GM23338 (cell line): Measurements from ENCODE around the gene SH3GL2. TPM values are rescaled to one million over a fixed set of nuclear protein-coding genes. Genes with fewer than 3 reads are reported as not detected.

ENCODE experiments used
- ATAC-seq: fragments of 200-7000 bp; cut with Tn5 transposase; 3 replicates; pipeline ENCODE4 v1.9.1; 2020
- DNase-seq: peaks from one replicate; pipeline ENCODE4 v3.0.0-alpha.2; 2015; ENCODE audit warnings: low spot score
- H2AFZ ChIP-seq: fragments of 200-600 bp; sonication (generic); 2 replicates; pipeline ENCODE4 v1.8.0; 2016; ENCODE audit warnings: antibody characterized with exemption, mild to moderate bottlenecking, moderate library complexity
- H3F3A ChIP-seq: fragments of 200-600 bp; sonication (generic); replicated peaks from 2 replicates; pipeline ENCODE4 v1.8.0; 2017; ENCODE audit warnings: antibody characterized with exemption, mixed run types, low read depth
- H3K27ac ChIP-seq: fragments of 200-600 bp; sonication (generic); 2 replicates; pipeline ENCODE4 v1.6.1; 2016; ENCODE audit warnings: low read depth
- H3K27me3 ChIP-seq: fragments of 200-600 bp; sonication (generic); 2 replicates; pipeline ENCODE4 v1.8.0; 2016; ENCODE audit warnings: mild to moderate bottlenecking, mixed run types, moderate library complexity; ENCODE audit not compliant: insufficient read depth
- H3K36me3 ChIP-seq: fragments of 200-600 bp; sonication (generic); 2 replicates; pipeline ENCODE4 v1.8.0; 2016; ENCODE audit warnings: mild to moderate bottlenecking; ENCODE audit not compliant: insufficient read depth
- H3K4me1 ChIP-seq: fragments of 200-600 bp; sonication (generic); 2 replicates; pipeline ENCODE4 v1.8.0; 2016; ENCODE audit warnings: mild to moderate bottlenecking, moderate library complexity; ENCODE audit not compliant: insufficient read depth
- H3K4me2 ChIP-seq: fragments of 200-600 bp; sonication (generic); 2 replicates; pipeline ENCODE4 v1.7.1; 2017; ENCODE audit warnings: mixed run types
- H3K4me3 ChIP-seq: fragments of 200-600 bp; sonication (generic); 2 replicates; pipeline ENCODE4 v1.6.1; 2016; ENCODE audit warnings: mixed run types
- H3K79me2 ChIP-seq: fragments of 200-600 bp; sonication (generic); replicated peaks from 2 replicates; pipeline ENCODE4 v1.8.0; 2017; ENCODE audit warnings: mild to moderate bottlenecking; ENCODE audit not compliant: insufficient read depth
- H3K9me2 ChIP-seq: fragments of 200-600 bp; sonication (generic); 2 replicates; pipeline ENCODE4 v1.8.0; 2017; ENCODE audit not compliant: insufficient read depth
- H4K20me1 ChIP-seq: fragments of 200-600 bp; sonication (generic); replicated peaks from 2 replicates; pipeline ENCODE4 v1.8.0; 2017; ENCODE audit warnings: mild to moderate bottlenecking; ENCODE audit not compliant: insufficient read depth
- H3K27ac Mint-ChIP-seq: 2 replicates; pipeline ENCODE4 v1.8.0; 2020; ENCODE audit warnings: inconsistent platforms, mild to moderate bottlenecking, moderate library complexity, mixed read lengths
- H3K27me3 Mint-ChIP-seq: 3 replicates; pipeline ENCODE4 v1.8.0; 2022; ENCODE audit warnings: low read depth, mild to moderate bottlenecking, moderate library complexity, mixed read lengths, inconsistent platforms; ENCODE audit not compliant: insufficient read depth, poor library complexity
- H3K36me3 Mint-ChIP-seq: 3 replicates; pipeline ENCODE4 v1.8.0; 2021; ENCODE audit warnings: low read depth, mild to moderate bottlenecking, inconsistent platforms, moderate library complexity, mixed read lengths
- H3K4me1 Mint-ChIP-seq: 3 replicates; pipeline ENCODE4 v1.8.0; 2020; ENCODE audit warnings: mild to moderate bottlenecking, inconsistent platforms, mixed read lengths
- H3K4me3 Mint-ChIP-seq: 3 replicates; pipeline ENCODE4 v1.8.0; 2021; ENCODE audit warnings: moderate library complexity, mild to moderate bottlenecking, inconsistent platforms, mixed read lengths
- H3K9me3 Mint-ChIP-seq: 3 replicates; pipeline ENCODE4 v1.8.0; 2020; ENCODE audit warnings: moderate library complexity, mild to moderate bottlenecking, inconsistent platforms, mixed read lengths
- CTCF ChIP-seq, 2 experiments: fragments of 200-600 bp in 1 of 2; sonication (generic) in 1 of 2; conservative IDR thresholded peaks; 2 replicates each; pipeline versions ENCODE4 v1.5.1 to v1.6.1; 2016 to 2017; ENCODE audit warnings: antibody characterized with exemption in 2 of 2, low read depth in 2 of 2, mild to moderate bottlenecking in 2 of 2, moderate library complexity in 1 of 2
- ETS1 ChIP-seq: IDR thresholded peaks from 2 replicates; pipeline ENCODE4 v1.6.1; 2016; ENCODE audit warnings: antibody characterized with exemption
- JUNB ChIP-seq: IDR thresholded peaks from one replicate; pipeline ENCODE4 v1.6.1; 2016; ENCODE audit warnings: antibody characterized with exemption; ENCODE audit not compliant: unreplicated experiment
- POLR2AphosphoS5 ChIP-seq: IDR thresholded peaks from 2 replicates; pipeline ENCODE4 v1.6.1; 2016; ENCODE audit warnings: antibody characterized with exemption, low read depth
- REST ChIP-seq: IDR thresholded peaks from one replicate; pipeline ENCODE4 v1.6.1; 2018; ENCODE audit warnings: antibody characterized with exemption; ENCODE audit not compliant: unreplicated experiment
- ZNF331 ChIP-seq: fragments of 250-450 bp; sonication (Bioruptor Pico); IDR thresholded peaks from 2 replicates; pipeline ENCODE4 v1.5.0; 2020; ENCODE audit warnings: low read depth, mild to moderate bottlenecking, moderate library complexity
- polyA plus RNA-seq: library from polyadenylated mRNA; unstranded; fragments of >200 nt; fragmentation: Nextera tagmentation; extraction: Ambion mirVana; gene quantifications from 2 replicates; pipeline ENCODE4 v1.2.1, GENCODE V29; 2016
- total RNA-seq: library from RNA; depleted of rRNA; stranded (reverse); fragments of >200 nt; shearing (Covaris generic); gene quantifications from 2 replicates; pipeline ENCODE4 v1.2.3, GENCODE V29; 2014

Gene SH3GL2
- total and polyA plus RNA-seq, 2 experiments from 2014 or later: 5.9 to 8.6 TPM

- TF ChIP-seq REST: no peak
Measured at GRCh38 chr9:17752021-17752420, 173.2 kb downstream of the SH3GL2 start (continued).

- no peaks in the 10 kb centered on the region for H3K4me1 ChIP-seq
- no peaks in the 10 kb centered on the region for H3K9me2 ChIP-seq
- no peaks in the 10 kb centered on the region for H3K79me2 ChIP-seq
- H3K9me3 Mint-ChIP-seq: no peaks in the 10 kb centered on the region; the same call in 1 of the 3 replicates
- H3K4me3 ChIP-seq: no peak overlapping the region
- peaks cover 7% of the 10 kb centered on the region; the same call in 2 of the 3 replicates for H3K4me1 Mint-ChIP-seq
- H3K27ac ChIP-seq: no peak overlapping the region
- no peaks in the 10 kb centered on the region for H3K27me3 Mint-ChIP-seq
- H3K36me3 Mint-ChIP-seq: no peaks in the 10 kb centered on the region; the same call in 2 of the 3 replicates
- H3F3A ChIP-seq: no peaks in the 10 kb centered on the region
- no peaks in the 10 kb centered on the region for H3K27me3 ChIP-seq
- TF ChIP-seq ETS1 (no peak), POLR2AphosphoS5 (no peak)
- no peaks in the 10 kb centered on the region; the same call in 1 of the 2 replicates for H4K20me1 ChIP-seq
- H2AFZ ChIP-seq: no peak overlapping the region
- no peaks in the 10 kb centered on the region for H3K36me3 ChIP-seq
- ATAC-seq: no peak
- H3K4me2 ChIP-seq: no peak overlapping the region
- H3K4me3 Mint-ChIP-seq: no peak overlapping the region
- no peak for DNase-seq
- no peak overlapping the region for H3K27ac Mint-ChIP-seq
Measured at GRCh38 chr9:17757816-17758215, 178.9 kb downstream of the SH3GL2 start.

- Histone ChIP-seq H3K9me2 (no peaks in the 10 kb centered on the region), H3K4me3 (no peak overlapping the region), H2AFZ (no peak overlapping the region), H3K36me3 (no peaks in the 10 kb centered on the region), H3K4me1 (no peaks in the 10 kb centered on the region), H3K27ac (no peak overlapping the region), H3K27me3 (no peaks in the 10 kb centered on the region), H3F3A (no peaks in the 10 kb centered on the region), H4K20me1 (no peaks in the 10 kb centered on the region; the same call in 1 of the 2 replicates), H3K79me2 (no peaks in the 10 kb centered on the region), H3K4me2 (no peak overlapping the region)
- H3K4me3 Mint-ChIP-seq: no peak overlapping the region
- H3K36me3 Mint-ChIP-seq: no peaks in the 10 kb centered on the region
- DNase-seq: no peak
- peaks cover 7% of the 10 kb centered on the region; the same call in 2 of the 3 replicates for H3K4me1 Mint-ChIP-seq
- no peak for ATAC-seq
- H3K27ac Mint-ChIP-seq: no peak overlapping the region
- H3K9me3 Mint-ChIP-seq: no peaks in the 10 kb centered on the region; the same call in 2 of the 3 replicates
- no peaks in the 10 kb centered on the region for H3K27me3 Mint-ChIP-seq
- no peak for TF ChIP-seq CTCF (conservative IDR thresholded peaks at IDR 0.05; ENCODE audit: low read depth in 2 of 2)
- TF ChIP-seq ZNF331 (CRISPR knock-in tag): no peak
- TF ChIP-seq JUNB: no peak
- no peak for TF ChIP-seq REST
Measured at GRCh38 chr9:17760250-17760649, 181.4 kb downstream of the SH3GL2 start.
